ENCODE measurements around the gene CDKN2AIP.

DNA sequence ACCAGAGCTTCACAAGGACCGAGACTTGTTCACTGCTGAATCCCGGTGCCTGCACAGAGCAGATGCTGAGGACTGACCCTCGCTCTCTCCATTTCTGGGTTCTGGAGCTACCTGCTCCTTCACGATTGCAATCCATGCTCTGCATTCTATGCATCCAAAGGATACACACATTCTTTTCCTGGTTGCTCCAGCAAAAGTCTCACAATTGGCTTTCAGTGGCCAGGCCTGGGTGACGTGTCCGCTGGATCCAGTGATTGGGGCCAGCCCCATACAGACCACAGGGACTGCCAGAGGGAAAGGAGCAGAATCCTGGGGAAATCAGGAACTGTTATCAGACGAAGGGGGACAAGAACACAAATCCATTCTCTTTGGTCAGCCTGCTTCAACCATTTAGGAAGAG, 14.9 kb upstream of the CDKN2AIP start:
- no peak for TF ChIP-seq POLR2A (IDR thresholded peaks at IDR 0.05)
- TF ChIP-seq, protein P1, sequence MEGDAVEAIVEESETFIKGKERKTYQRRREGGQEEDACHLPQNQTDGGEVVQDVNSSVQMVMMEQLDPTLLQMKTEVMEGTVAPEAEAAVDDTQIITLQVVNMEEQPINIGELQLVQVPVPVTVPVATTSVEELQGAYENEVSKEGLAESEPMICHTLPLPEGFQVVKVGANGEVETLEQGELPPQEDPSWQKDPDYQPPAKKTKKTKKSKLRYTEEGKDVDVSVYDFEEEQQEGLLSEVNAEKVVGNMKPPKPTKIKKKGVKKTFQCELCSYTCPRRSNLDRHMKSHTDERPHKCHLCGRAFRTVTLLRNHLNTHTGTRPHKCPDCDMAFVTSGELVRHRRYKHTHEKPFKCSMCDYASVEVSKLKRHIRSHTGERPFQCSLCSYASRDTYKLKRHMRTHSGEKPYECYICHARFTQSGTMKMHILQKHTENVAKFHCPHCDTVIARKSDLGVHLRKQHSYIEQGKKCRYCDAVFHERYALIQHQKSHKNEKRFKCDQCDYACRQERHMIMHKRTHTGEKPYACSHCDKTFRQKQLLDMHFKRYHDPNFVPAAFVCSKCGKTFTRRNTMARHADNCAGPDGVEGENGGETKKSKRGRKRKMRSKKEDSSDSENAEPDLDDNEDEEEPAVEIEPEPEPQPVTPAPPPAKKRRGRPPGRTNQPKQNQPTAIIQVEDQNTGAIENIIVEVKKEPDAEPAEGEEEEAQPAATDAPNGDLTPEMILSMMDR (IDR thresholded peaks at IDR 0.05): no peak

Measured in adrenal gland (tissue), 5 donors.